ENCODE measurements around the gene MRPS25.

GRCh38 chr3:15050405-15051092, 14.6 kb downstream of the MRPS25 start:
- TF ChIP-seq ZFP3 (CRISPR knock-in tag; IDR thresholded peaks at IDR 0.05), result no peak
- TF ChIP-seq ZFP30 (CRISPR knock-in tag; IDR thresholded peaks at IDR 0.05), result no peak
- no peak for TF ChIP-seq BACH2 (CRISPR knock-in tag; IDR thresholded peaks at IDR 0.05; ENCODE audit: borderline replicate concordance)
- no peak for TF ChIP-seq ISL1 (CRISPR knock-in tag; IDR thresholded peaks at IDR 0.05)
- no peak for TF ChIP-seq PPARA (CRISPR knock-in tag; IDR thresholded peaks at IDR 0.05; ENCODE audit: borderline replicate concordance)
- no peak for TF ChIP-seq CREB5 (CRISPR knock-in tag; IDR thresholded peaks at IDR 0.05; ENCODE audit: low read depth)
- TF ChIP-seq CSDC2 (CRISPR knock-in tag; IDR thresholded peaks at IDR 0.05), result no peak
- TF ChIP-seq TSHZ2 (CRISPR knock-in tag; IDR thresholded peaks at IDR 0.05), result no peak
- TF ChIP-seq POU6F1 (CRISPR knock-in tag; IDR thresholded peaks at IDR 0.05; ENCODE audit: borderline replicate concordance, low read depth), result no peak
- TF ChIP-seq OSR1 (CRISPR knock-in tag; IDR thresholded peaks at IDR 0.05), result no peak
- TF ChIP-seq PATZ1 (CRISPR knock-in tag; IDR thresholded peaks at IDR 0.05; ENCODE audit: borderline replicate concordance), result no peak

All from SK-N-SH treated with all-trans-retinoic acid at 6 μM for 48 hours (cell line).